Eye (tissue), 1 donor: ENCODE results near the gene TLR7.

Experiments
- DNase-seq: peaks from one replicate; pipeline ENCODE4 v3.0.0-alpha.2; 2015

Gene TLR7

GRCh38 chrX:12934850-12935249 lies 68.0 kb downstream of the TLR7 start:
- DNase-seq, result no peak

GRCh38 chrX:12936947-12937346 lies 70.1 kb downstream of the TLR7 start:
- DNase-seq, result no peak
